Ascending aorta (tissue), 2 donors: ENCODE measurements around the gene ATG16L2. TPM values are rescaled to one million over a fixed set of nuclear protein-coding genes. Genes with fewer than 3 reads are reported as not detected.
"Not testable (repeated sequence)": the region's sequence is repeated elsewhere in the genome, so short reads cannot be mapped to it uniquely, and the experiment has no call there.

ENCODE experiments used
- DNase-seq, 2 donors: peaks; one replicate each; pipeline ENCODE4 v3.0.0-alpha.2; 2019; ENCODE audit warnings: low spot score in 2 of 2
- H3K27ac ChIP-seq, 2 donors: fragments of 200-600 bp; sonication (generic); one replicate each; pipeline ENCODE4 v1.5.1; 2016 to 2017; ENCODE audit warnings: mild to moderate bottlenecking in 1 of 2
- H3K27me3 ChIP-seq: fragments of 200-600 bp; sonication (generic); one replicate; pipeline ENCODE4 v1.5.1; 2017
- H3K36me3 ChIP-seq, 2 donors: fragments of 200-600 bp; sonication (generic); one replicate each; pipeline ENCODE4 v1.5.1; 2016
- H3K4me1 ChIP-seq, 2 donors: fragments of 200-600 bp; sonication (generic); one replicate each; pipeline ENCODE4 v1.5.1; 2016 to 2017; ENCODE audit warnings: mild to moderate bottlenecking in 1 of 2
- H3K4me3 ChIP-seq, 2 donors: fragments of 200-600 bp; sonication (generic); one replicate each; pipeline ENCODE4 v1.5.1; 2016 to 2017; ENCODE audit warnings: mild to moderate bottlenecking in 1 of 2
- H3K9me3 ChIP-seq, 2 donors: fragments of 200-600 bp; sonication (generic); one replicate each; pipeline ENCODE4 v1.5.1; 2016
- intact Hi-C: fragments of 100-400 bp; cut with DNase I; formaldehyde crosslinking; loops from one replicate; pipeline ENCODE4 v1.15.1; 2023
- total RNA-seq: library from RNA; depleted of rRNA; stranded (reverse); fragments of >200 nt; gene quantifications from one replicate; pipeline ENCODE4 v1.1.0, GENCODE V29; 2016
- TF ChIP-seq, protein P1 (sequence below), 3 experiments: fragments of 200-600 bp in 2 of 3; fragments of 450-650 bp in 1 of 3; sonication (generic) in 2 of 3; IDR thresholded peaks; one replicate each; pipeline ENCODE4 v1.5.1; 2016 to 2019; ENCODE audit warnings: antibody characterized with exemption in 3 of 3, mild to moderate bottlenecking in 1 of 3, moderate library complexity in 1 of 3

Gene ATG16L2
- total RNA-seq, 1 donor from 2014 or later, result 21.2 TPM

DNA sequence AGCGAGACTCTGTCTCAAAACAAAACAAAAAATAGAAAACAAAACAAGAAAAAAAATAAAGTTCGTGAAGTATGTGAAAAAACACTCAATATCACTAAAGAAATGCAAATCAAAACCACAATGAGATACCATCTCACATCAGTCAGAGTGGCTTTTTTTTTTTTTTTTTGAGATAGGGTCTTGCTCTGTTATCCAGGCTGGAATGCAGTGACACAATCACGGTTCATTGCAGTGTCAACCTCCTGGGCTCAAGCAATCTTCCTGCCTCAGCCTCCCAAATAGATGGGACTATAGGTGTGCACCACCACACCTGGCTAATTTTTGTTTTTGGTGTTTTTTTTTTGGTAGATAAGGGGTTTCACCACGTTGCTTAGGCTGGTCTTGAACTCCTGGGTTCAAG, 37.5 kb downstream of the ATG16L2 start:
- Histone ChIP-seq H3K4me1 (peaks cover 0 to 14% of the 10 kb centered on the region in 2 donors), H3K9me3 (no peaks in the 10 kb centered on the region), H3K36me3 (peaks cover 3 to 5% of the 10 kb centered on the region in 2 donors), H3K27me3 (no peaks in the 10 kb centered on the region), H3K27ac (peak overlapping the region in 1 of 2 donors; percentile 11), H3K4me3 (no peak overlapping the region)
- TF ChIP-seq, protein P1, sequence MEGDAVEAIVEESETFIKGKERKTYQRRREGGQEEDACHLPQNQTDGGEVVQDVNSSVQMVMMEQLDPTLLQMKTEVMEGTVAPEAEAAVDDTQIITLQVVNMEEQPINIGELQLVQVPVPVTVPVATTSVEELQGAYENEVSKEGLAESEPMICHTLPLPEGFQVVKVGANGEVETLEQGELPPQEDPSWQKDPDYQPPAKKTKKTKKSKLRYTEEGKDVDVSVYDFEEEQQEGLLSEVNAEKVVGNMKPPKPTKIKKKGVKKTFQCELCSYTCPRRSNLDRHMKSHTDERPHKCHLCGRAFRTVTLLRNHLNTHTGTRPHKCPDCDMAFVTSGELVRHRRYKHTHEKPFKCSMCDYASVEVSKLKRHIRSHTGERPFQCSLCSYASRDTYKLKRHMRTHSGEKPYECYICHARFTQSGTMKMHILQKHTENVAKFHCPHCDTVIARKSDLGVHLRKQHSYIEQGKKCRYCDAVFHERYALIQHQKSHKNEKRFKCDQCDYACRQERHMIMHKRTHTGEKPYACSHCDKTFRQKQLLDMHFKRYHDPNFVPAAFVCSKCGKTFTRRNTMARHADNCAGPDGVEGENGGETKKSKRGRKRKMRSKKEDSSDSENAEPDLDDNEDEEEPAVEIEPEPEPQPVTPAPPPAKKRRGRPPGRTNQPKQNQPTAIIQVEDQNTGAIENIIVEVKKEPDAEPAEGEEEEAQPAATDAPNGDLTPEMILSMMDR (IDR thresholded peaks at IDR 0.05), result no peak
- intact Hi-C loops, result no loop called here
- DNase-seq, result no peak

DNA sequence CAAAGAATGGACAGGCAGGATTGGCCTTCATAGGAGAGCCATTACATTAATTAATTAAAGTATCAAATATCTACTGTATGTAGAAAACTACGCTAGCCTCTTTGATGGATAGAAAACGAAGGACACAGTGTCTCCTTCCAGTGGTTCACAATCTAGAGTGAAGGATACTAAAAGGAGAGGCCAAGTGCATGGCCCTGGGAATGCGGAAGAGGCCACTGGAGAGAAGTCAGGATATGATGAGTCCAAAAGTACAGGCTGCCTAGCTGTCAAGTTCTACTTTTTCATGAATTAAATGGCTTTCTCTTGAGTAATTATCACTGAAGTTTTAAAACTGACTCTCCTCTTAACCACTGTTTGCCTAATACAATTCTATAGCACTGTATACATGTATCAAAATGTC, 41.9 kb downstream of the ATG16L2 start:
- Histone ChIP-seq H3K27me3 (no peaks in the 10 kb centered on the region), H3K4me1 (peaks cover 0 to 24% of the 10 kb centered on the region in 2 donors), H3K36me3 (no peaks in the 10 kb centered on the region), H3K9me3 (no peaks in the 10 kb centered on the region), H3K4me3 (no peak overlapping the region), H3K27ac (peak overlapping the region; percentile 48 to 69)
- DNase-seq, result no peak
- intact Hi-C loops, result no loop called here
- TF ChIP-seq, protein P1 (IDR thresholded peaks at IDR 0.05), result no peak

DNA sequence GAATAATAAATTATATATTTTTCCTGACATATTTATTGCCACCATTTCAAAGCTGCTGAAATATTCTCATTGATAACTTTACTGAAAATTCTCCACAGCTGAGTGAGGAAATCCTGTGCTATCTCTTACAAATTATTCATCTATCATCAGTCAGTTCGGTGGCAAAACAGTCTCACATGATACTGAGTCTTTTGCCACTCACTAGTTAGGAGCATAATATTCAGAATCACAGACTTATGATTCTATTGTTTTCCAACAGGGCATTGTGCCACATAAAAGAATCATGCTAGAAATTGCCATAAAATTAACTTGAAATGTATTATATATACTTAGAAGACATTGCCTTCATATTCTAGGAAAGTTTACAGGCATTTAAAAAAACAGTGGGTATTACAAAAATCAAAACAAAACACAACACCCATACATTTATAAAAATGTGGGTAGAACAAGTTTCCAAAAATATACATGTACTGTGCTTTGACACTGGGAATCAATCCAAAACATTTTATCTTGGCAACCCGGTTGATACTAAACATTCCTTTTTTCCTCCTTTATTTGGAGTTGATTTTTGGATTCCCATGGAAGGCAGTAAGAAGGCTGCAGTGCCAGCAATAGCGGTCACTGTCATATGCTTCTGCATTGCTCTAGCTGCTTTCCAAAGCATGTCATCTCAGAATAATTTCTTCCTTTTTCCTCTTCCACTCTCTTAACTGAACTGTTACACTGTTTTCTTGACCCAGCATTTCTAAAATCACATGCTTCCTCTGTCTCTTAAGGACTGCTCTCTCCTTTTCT, 42.5 kb downstream of the ATG16L2 start:
- Histone ChIP-seq H3K4me3 (peak overlapping the region in 1 of 2 donors; percentile 3), H3K27ac (peak overlapping the region; percentile 48 to 69), H3K36me3 (no peaks in the 10 kb centered on the region), H3K4me1 (peaks cover 0 to 24% of the 10 kb centered on the region in 2 donors), H3K9me3 (no peaks in the 10 kb centered on the region), H3K27me3 (no peaks in the 10 kb centered on the region)
- no peak for DNase-seq
- intact Hi-C loops, result no loop called here
- TF ChIP-seq, protein P1 (IDR thresholded peaks at IDR 0.05), result peak in 1 of 3 experiments; percentile 9

DNA sequence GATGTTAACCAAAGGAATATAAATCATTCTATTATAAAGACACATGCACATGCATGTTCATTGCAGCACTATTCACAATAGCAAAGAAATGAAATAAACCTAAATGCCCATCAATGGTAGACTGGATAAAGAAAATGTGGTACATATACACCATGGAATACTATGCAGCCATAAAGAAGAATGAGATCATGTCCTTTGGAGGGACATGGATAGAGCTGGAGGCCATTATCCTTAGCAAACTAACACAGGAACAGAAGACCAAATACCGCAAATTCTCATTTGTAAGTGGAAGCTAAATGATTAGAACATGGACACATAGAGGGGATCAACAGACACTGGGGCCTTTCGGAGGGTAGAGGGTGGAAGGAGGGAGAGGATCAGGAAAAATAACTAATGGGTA, 44.1 kb downstream of the ATG16L2 start:
- H3K4me1 ChIP-seq, result peaks cover 0 to 31% of the 10 kb centered on the region in 2 donors
- intact Hi-C loops, result not testable (repeated sequence)

DNA sequence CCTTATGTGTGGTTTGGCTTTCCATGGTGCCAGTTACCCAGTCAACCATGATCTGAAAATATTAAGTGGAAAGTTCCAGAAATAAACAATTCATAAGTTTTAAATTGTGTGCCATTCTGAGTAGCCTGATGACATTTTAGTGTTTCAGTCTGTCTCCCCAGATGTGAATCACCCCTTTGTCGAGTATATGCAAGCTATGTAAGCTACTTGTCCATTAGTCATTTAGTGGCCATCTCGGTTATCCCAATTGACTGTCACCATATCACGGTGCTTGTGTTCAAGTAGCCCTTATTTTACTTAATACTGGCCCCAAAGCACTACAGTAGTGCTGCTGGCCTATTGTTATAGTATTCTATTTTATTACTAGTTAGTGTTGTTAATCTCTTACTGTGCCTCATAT, 44.9 kb downstream of the ATG16L2 start:
- H3K4me3 ChIP-seq, result no peak overlapping the region
- intact Hi-C loops, result no loop called here
- H3K4me1 ChIP-seq, result peaks cover 0 to 35% of the 10 kb centered on the region in 2 donors
- no peaks in the 10 kb centered on the region for H3K9me3 ChIP-seq
- DNase-seq, result no peak
- H3K27ac ChIP-seq, result peak overlapping the region; percentile 60 to 64
- no peaks in the 10 kb centered on the region for H3K27me3 ChIP-seq
- H3K36me3 ChIP-seq, result no peaks in the 10 kb centered on the region
- TF ChIP-seq, protein P1 (IDR thresholded peaks at IDR 0.05), result no peak

More for the DNA sequence above, 44.1 kb downstream of the ATG16L2 start:
- not testable (repeated sequence) for H3K4me3 ChIP-seq, H3K9me3 ChIP-seq, H3K27me3 ChIP-seq, DNase-seq, H3K36me3 ChIP-seq
- peak overlapping the region; percentile 60 to 64 for H3K27ac ChIP-seq

DNA sequence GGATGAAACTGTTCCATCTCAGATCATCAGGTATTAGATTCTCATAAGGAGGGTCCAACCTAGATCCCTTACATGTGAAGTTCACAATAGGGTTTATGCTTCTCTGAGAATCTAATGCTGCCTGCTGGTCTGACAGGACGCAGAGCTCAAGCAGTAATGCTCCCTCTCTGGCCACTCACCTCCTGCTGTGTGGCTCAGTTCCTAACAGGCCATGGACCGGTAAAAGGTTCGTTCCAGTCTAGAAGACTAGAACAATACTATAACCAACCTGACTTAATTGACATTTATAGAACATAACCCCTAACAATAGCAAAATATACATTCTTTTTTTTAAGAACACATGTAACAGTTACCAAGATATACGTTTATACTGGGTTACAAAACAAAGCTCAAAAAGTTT, 45.8 kb downstream of the ATG16L2 start:
- no peaks in the 10 kb centered on the region for H3K27me3 ChIP-seq
- no peaks in the 10 kb centered on the region for H3K36me3 ChIP-seq
- H3K4me1 ChIP-seq, result peaks cover 3 to 43% of the 10 kb centered on the region in 2 donors
- H3K4me3 ChIP-seq, result no peak overlapping the region
- TF ChIP-seq, protein P1 (IDR thresholded peaks at IDR 0.05), result no peak
- DNase-seq, result no peak
- peak overlapping the region; percentile 60 to 64 for H3K27ac ChIP-seq
- intact Hi-C loops, result no loop called here
- no peaks in the 10 kb centered on the region for H3K9me3 ChIP-seq
